ENCODE measurements around the gene MS4A12.

- TF ChIP-seq CTCF (IDR thresholded peaks at IDR 0.05; ENCODE audit: low read depth, low read length, poor library complexity, severe bottlenecking): no peak
- TF ChIP-seq EZH2phosphoT487 (IDR thresholded peaks at IDR 0.05; ENCODE audit: borderline replicate concordance, low read length): no peak
Observed at GRCh38 chr11:60511393-60511792, 18.8 kb downstream of the MS4A12 start.

Measured in DOHH2 (cell line).